Measurements from ENCODE around the gene PRPF31.
"Not testable (repeated sequence)": the region's sequence is repeated elsewhere in the genome, so short reads cannot be mapped to it uniquely, and the experiment has no call there.

Gene PRPF31, protein sequence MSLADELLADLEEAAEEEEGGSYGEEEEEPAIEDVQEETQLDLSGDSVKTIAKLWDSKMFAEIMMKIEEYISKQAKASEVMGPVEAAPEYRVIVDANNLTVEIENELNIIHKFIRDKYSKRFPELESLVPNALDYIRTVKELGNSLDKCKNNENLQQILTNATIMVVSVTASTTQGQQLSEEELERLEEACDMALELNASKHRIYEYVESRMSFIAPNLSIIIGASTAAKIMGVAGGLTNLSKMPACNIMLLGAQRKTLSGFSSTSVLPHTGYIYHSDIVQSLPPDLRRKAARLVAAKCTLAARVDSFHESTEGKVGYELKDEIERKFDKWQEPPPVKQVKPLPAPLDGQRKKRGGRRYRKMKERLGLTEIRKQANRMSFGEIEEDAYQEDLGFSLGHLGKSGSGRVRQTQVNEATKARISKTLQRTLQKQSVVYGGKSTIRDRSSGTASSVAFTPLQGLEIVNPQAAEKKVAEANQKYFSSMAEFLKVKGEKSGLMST

DNA sequence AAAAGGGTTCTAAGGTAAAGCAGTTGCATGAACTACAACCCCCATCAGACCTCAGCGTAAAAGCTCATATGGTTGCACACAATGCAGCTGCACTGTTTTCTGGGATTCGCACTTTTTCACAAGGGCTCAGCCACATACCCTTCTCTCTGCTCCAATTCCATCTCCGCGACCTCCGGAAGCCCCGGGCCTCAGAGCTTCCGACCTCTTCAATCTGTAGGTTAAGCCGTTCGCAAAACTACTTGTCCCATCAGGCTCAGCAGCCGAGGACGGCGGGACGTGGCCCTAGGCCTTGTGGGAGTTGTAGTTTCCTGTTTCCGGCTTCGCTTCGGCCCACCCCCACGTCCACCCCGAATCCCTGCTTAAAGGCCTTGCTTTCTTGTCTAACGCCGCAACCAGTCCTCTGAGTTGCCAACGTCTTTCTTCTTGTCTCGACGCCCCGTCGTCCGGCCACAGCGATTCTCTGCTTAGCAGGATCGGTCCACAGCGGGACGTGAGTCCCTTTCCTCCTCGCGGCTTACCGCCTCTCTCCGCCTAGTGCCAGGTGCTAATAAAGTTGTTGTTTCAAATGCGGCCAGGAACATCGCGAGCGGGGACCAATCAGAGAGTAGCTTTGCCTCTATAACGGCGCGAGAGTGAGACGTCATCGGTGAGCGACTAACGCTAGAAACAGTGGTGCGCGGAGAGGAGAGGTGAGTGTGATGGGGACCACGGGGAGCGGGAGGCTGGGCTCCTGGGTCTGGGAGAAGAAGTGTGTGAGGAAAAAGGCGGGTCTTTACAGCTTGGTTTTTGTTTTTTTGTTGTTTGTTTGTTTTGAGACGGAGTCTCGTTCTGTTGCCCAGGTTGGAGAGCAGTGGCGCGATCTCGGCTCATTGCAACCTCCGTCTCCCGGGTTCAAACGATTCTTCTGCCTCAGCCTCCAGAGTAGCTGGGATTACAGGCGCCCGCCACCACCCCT is at the start of gene PRPF31, which contains the start of gene TFPT:
PRPF31 (plus strand) TSS at position 646 of the 955 bp plus-strand sequence. CDS start 2,525 bp downstream, outside the sequence.
TFPT (minus strand) TSS at position 549 of the 955 bp plus-strand sequence; CDS start at position 161, 388 bp downstream.
- DNase-seq, result peak; percentile 76

GRCh38 chr19:54069470-54069869 is 46.1 kb upstream of the PRPF31 start:
- DNase-seq, result no peak

GRCh38 chr19:54073829-54074228 is 41.7 kb upstream of the PRPF31 start:
- no peak for DNase-seq

DNA sequence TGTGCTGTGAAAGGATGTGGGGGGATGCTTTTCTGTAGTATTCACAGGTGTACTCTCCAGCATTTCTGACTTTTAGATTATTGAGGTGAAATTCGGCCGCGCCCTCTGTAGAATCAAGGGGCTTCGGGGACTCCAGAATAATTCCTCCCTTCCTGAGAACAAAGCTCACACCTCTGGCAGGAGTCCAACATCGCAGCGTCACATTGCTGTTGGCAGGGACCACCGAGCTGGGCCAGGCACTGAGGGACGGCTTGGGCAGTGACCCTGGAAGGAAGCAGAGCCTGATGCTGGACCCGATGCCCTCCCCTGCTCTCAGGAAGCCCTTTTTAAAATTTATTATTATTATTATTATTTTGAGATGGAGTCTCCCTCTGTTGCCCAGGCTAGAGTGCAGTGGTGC is 40.7 kb upstream of the PRPF31 start:
- no peak for DNase-seq

DNA sequence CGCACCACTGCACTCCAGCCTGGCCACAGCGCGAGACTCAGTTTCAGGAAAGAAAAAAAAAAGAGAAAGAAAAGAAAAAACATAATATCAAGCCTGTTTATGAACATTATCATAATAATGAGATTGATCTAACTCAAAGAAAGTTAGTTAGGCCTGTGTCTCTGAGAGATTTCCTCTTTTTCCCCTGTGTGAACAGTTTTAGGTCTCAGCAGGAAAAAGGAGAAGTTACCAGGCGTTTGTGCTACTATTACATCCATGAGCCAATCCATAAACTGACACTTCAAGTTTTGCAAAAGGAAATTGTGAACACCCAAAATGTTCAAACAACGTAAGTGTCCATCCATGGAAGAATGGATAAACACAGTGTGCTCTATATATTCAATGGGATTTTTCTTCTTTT is 38.2 kb upstream of the PRPF31 start:
- no peak for DNase-seq

DNA sequence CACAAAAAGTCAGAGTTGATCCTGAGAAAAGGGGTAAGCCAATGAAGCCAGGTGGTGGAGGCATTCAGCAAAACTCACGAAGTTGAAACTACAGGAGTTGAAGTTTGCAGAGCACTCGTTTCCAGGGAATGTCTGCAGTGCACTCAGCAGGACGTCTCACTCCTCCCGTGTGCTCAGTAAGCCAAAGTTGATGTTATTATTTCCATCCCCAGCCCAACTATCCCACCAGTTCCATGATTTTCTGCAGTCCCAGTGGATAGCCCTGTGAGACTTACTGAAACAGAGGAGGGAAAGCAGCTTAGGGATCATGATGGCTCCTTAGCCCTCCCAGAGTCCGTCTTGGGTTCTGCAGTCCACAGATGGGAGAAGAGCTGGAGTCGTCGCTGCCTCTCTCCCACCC is 34.5 kb upstream of the PRPF31 start, which contains the start of gene TARM1:
TARM1 (minus strand) TSS at position 334 of the 400 bp plus-strand sequence; CDS start at position 309, 25 bp downstream.
- no peak for DNase-seq

DNA sequence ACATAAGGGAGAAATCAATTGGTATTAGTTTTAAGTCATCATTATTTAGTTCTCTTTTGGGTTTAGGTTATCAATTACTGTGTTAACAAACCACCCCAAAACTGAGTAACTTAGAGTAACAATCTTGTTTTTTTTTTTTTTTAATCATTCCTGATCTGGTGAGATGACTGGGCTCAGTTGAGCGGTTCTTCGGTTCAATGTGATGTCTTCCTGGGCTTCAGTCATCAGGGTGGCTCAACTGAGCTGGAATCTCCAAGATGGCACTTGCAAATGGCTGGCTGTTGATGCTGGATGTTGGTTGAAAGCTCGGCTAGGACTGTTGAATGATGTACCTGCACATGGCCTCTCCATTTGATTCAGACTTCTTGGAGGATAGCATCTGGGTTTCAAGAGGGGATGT is 31.1 kb upstream of the PRPF31 start:
- no peak for DNase-seq

DNA sequence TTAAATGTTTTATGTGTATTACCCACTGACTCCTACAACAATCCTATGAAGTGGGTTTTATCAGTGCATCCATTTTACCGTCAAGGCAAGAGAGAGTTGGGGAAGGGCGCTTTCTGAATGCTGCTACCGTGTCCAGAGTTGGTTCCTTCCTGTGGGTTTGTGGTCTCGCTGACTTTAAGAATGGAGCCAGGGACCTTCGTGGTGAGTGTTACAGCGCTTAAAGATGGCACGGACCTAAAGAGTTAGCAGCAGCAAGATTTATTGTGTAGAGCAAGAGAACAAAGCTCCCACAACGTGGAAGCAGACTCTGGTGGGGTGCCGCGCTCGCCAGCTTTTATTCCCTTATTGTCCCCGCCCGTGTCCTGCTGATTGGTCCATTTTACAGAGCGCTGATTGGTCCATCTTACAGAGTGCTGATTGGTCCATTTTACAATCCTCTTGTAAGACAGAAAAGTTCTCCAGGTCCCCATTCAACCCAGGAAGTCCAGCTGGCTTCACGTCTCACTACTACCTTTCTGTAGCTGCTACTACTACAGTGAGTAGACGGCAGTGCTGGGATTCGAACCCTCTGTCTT is 21.0 kb upstream of the PRPF31 start:
- no peak for DNase-seq

GRCh38 chr19:54095136-54095858 is 20.3 kb upstream of the PRPF31 start:
- DNase-seq, result no peak

- DNase-seq, result peak; percentile 45
Observed at GRCh38 chr19:54095859-54096616, 19.5 kb upstream of the PRPF31 start.

DNA sequence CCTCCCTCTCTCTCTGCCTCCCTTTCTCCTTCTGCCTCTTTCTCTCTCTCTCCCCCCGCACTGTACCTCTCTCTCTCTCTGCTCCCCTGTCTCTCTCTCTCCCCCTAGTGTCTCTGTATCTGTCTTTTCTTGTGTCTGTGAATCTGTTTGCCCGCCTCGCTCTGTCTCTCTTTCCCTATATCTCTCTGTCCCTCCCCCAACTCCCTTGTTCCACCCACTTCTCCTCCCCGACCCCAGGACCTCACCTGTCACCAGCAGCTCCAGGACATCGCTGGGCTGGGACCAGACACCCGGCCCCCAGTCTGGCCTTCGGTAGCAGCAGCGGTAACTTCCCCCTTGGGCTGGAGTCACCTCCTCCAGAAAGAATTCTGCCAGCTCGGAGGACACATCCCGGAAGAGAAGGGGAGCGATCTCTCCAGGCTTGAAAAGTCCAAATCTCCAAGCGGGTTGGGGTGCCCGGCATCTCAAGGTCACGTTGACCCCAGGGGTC is 18.9 kb upstream of the PRPF31 start:
- no peak for DNase-seq

DNA sequence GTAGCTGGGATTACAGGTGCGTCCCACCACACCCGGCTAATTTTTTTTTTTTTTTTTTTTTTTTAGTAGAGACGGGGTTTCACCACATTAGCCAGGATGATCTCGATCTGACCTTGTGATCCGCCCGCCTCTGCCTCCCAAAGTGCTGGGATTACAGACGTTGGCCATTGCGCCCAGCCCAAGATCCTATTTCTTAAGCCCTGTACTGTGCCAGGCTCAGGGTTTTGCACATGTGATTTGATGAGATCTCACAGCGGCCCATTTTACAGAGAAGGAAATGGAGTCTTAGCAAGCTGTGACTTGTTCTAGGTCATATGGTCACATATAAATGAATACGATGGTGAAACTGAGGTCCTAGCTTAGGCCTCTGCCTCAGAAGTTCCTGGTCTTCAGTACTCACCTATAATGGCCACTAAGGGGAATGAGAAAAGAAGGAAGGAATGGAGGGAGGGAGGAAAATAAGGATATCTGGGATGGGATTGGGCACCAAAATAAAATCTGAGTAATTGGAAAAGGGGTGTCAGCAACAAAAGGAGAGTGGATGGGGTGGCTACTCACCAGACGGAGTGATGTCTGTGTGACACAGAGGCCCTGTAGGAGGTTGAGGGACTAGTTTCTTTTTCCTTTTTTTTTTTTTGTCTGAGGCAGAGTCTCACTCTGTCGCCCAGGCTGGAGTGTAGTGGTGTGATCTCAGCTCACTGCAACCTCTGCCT is 16.2 kb upstream of the PRPF31 start:
- DNase-seq, result no peak

GRCh38 chr19:54099903-54100255 is 15.7 kb upstream of the PRPF31 start:
- DNase-seq, result not testable (repeated sequence)

DNA sequence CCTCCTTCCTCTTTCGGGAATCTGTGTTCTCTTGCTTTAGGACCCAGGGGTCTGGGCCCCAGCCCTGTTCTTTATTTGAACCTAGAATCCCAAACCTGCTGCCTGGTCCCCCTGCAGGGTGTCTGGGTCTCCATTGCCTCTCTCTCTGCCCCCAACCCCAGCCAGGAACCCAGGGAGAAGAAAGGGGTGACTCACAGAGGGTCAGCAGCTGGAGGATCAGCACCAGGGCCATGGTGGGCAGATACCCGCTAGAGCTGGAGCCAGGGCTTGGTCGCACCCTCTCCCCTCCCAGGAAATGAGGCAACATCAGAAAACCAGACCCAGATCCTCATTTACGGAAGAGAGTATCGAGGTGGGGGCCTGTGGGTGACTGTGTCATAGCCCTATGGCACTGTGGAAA is 15.0 kb upstream of the PRPF31 start, which contains the start of gene OSCAR:
OSCAR (minus strand) TSS at position 243 of the 400 bp plus-strand sequence; CDS start at position 232, 11 bp downstream.
- DNase-seq, result no peak

DNA sequence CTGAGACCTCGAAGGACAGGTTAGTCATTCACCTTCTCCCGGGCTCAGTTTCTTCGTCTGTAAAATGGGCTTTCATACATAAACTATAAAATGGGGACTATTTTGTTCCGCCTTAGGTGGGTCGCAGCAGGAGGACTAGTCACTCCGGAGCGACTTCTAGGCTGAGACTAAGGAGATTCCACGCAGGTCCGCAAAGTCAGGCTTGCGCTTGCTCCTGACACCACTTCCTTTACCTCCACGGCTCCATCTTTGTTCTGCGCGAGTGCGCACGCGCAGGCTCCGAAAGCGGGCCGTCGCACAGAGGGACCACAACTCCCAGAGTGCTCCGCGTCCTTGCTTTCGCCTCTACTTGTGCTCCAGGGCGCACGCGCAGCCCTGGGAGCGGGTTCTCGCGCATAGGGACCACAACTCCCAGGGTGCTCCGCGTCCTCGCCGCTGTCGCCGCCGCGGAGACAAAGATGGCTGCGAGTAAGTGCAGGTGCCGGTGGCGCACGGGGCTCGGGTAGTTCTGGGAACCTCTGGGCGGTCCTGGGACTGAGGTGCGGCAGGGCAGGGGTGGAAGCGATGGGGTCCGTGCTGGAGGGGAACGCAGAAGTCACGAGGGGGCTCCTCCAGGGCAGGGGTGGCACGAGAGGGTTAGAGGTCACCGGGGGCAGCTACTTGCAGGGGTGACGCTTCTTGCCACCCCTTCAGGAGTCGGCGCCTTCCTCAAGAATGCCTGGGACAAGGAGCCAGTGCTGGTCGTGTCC is 13.0 kb upstream of the PRPF31 start, which contains the start of gene NDUFA3:
NDUFA3 (plus strand) TSS at position 435 of the 749 bp plus-strand sequence; CDS start at position 459, 24 bp downstream.
- DNase-seq, result peak; percentile 95

- DNase-seq, result no peak
Observed at GRCh38 chr19:54104998-54105715, 10.4 kb upstream of the PRPF31 start.

- no peak for DNase-seq
Observed at GRCh38 chr19:54105796-54106195, 9.8 kb upstream of the PRPF31 start.

- no peak for DNase-seq
Observed at GRCh38 chr19:54106716-54107115, 8.8 kb upstream of the PRPF31 start.

Data from 8988T (cell line).